HG02678 (cell line): ENCODE measurements around the gene ALDH1L1.

Experiments
- ATAC-seq: cut with Tn5 transposase; IDR thresholded peaks from one replicate; pipeline ENCODE4 v1.9.1; 2021; ENCODE audit warnings: mild to moderate bottlenecking, moderate library complexity; ENCODE audit not compliant: unreplicated experiment

The ALDH1L1 gene

DNA sequence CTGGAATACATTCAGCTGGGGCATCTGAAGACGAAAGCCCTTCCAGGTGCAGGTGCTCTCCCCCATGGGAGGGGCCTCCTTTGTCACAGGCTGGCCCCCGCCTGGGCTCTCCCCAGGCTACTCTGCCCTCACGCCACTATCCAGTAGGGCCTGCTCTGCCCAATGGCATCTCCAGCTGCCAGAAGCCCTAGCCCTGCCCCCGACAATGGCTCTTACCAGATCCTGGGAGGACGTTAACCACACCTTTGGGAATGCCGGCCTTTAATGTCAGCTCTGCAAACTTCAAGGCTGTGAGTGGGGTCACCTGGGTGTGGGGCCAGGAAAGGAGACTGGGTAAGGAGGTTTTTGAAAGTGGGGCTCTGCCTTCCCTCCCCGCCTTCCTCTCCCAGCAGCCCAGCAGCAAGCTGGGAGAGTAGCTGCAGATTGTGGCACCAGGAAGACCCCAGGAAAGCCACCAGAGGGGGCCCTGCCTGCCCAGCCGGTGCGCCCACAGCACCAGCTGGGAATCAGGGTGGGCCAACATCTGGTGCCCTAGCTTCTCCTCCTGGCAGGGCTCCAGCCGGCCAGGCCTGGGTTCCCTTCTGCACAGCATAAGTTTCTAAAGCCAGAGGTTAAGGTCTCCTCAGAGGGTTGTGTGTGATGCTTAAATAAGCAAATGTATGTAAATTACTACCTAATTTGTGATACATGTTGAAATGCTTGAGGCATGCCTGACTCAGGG, 56.1 kb downstream of the ALDH1L1 start:
- ATAC-seq = no peak

GRCh38 chr3:126121632-126122031, 58.8 kb downstream of the ALDH1L1 start:
- no peak for ATAC-seq

- ATAC-seq = no peak
Measured at GRCh38 chr3:126121074-126121473, 59.3 kb downstream of the ALDH1L1 start.

DNA sequence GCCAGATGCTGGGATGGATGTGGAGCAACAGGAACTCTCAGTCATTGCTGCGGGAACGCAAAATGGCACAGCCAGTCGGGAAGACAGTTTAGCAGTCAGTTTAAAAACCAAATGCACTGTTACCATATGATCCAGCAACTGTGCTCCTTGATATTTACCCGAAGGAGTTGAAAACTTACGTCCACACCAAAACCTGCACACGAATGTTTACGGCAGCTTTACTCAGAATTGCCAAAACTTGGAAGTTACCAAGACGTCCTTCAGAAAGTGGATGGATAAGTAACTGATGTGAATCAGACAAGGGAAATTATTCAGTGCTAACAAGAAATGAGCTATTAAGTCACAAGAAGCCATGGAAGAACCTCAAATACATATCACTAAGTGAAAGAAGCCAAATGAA, 60.4 kb downstream of the ALDH1L1 start:
- ATAC-seq = no peak

DNA sequence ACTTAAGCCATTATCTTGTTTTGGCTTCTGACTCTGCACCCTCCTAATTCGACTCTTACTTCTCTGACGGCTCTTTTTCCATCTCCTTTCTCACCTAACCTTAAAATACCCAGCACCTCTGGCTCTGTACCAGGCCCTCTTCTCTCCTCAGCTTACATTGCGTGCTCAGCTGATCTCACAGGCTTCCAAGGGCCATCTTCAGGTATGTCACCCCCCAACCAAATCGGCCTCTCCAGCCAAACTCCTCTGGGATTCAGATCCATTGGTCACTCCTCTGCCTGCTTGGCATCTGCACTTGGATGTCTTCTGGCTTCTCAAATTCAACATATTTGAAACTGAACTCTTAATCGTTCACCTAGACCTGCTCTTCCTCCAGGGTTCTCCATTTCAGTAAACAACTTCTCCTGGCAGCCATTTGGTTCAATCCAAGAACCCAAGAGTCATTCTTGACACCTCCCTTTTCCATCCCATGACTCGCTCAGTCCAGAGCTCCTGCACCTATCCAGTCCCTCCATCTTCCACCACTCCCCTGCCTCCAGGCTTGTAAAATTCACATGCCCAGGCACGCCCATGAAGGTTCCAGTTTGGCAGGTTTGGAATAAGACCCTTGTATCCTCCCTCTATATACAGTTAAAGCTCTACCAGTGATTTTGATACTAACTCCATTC, 61.2 kb downstream of the ALDH1L1 start:
- ATAC-seq = no peak

- no peak for ATAC-seq
Measured at GRCh38 chr3:126118591-126118990, 61.8 kb downstream of the ALDH1L1 start.

GRCh38 chr3:126117786-126118185, 62.6 kb downstream of the ALDH1L1 start:
- ATAC-seq = no peak

- no peak for ATAC-seq
Measured at GRCh38 chr3:126117212-126117611, 63.2 kb downstream of the ALDH1L1 start.

DNA sequence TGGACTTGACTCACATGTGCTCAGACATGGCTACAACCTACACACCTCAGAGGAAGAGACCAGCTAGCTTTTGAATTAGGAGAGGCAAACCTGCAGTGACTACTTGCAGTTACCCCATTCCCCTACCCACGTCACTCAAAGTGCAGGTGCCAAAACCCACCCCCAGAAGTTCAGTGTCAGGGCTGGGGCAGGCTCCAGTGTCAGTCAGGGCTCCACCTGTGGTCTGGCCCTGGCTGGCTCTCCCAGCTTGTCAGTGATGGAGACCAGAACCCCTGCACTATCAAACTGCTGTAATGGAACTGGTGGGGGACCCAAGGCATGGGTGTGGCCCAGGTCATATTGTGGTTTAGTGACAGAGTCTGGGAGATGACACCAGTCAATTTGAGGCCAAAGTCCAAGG, 63.9 kb downstream of the ALDH1L1 start:
- no peak for ATAC-seq

GRCh38 chr3:126114443-126115386, 65.7 kb downstream of the ALDH1L1 start:
- ATAC-seq = no peak

DNA sequence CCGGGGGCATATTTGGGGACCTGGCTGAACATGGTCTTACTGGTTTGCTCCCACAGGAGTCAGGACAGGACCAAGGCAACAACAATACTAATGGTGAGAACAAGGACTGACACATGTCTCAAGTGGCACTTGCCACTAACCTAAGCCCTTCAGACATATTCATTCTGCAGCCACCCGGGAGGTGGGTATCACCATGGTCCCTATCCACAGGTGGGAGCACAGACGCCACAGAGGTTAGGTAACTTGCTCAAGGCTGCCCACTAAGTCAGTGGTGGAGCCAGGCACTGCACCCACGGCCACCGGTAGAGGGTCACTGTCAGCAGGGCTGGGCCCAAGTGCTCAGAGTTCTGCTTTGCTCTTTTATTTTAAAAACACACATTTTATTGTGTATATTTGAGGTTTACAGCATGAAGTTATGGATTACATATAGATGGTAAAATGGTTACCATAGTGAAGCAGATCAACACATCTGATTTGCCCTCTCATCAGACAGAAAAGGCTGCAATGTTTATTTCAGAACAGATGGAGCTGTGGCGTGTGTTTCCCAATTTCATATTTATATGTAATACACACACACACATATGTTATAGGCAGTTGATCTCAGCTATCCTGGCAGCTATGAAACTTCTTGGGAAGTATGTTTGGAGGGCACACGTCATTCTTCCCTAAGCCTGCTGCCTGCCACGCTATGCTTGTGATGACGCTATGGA, 66.5 kb downstream of the ALDH1L1 start:
- no peak for ATAC-seq

- ATAC-seq = no peak
Measured at GRCh38 chr3:126113238-126113555, 67.2 kb downstream of the ALDH1L1 start.

DNA sequence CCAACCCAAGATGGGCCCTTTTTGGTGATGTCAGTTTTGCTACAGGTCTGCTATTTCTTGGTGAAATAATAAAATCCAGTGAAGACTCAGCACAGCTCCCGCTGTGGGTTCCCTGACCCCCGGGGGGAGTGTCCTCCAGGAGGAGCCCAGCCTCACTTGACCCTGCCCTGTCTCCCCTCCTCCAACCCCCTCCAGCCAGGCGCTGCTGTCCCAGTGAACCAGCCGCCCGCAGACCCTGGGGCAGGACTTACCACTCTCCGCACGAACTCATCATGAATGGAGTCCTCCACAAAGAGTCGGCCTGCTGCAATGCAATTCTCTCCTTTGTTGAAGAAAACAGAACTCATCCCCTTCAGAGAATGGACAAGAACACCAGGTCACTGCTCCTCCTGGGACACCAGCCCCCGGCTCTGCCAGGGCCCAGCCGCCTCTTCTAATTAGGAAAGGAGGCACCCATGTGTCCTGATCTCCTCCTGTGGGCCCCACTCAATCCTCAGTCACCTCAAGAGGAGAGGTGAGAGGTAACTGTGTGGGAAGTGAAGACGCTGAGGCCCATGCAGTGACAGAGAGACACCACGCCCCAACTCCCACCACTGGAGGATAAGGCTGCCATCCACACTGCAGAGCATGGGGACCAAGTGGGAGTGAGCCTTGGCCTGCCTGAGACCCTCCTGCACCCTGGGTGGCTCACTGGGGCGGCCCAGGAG, 67.7 kb downstream of the ALDH1L1 start:
- ATAC-seq = no peak

DNA sequence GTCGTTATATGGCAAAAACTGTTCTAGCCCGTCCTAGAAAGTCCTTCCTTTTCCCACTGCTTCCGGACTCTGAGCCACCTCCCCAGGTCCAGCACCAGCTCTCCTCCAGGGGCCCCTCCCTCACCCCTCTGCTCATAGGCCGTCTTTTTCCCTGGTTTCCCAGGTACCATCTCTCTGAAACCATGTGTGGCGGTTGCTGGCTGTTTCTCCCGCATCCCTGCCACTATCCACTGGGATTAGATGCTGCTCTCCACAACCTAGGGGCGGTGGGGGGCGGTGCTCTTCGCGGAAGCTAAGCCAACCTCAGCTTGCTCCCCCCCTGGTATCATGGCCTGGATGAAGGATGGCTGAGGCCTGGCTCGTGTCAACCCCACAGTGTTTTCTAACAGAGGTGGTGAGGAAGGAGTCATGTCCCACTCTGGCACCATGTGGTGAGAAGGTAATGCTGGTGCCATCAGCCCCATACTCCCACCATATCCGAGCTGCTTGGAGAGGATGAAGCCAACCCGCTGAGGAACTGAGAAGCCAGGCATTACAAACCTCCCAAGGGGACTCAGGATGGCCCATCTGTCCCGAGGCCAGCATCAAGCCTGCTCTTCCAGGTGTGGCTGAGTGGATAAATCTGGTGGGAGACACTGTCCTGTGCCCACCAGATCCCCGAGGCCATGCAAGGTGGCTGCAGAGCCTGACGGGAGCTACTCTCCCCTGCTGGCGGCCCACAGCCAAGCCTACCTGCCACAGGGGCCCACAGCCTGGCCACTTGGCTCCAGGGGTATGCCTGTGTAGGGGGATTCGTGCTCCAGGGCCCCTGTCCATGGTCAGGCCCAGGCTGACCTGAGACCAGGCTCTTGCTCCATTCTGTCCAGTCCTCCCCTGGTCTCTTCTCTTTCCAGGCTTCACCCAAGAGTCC, 68.6 kb downstream of the ALDH1L1 start:
- ATAC-seq = no peak

DNA sequence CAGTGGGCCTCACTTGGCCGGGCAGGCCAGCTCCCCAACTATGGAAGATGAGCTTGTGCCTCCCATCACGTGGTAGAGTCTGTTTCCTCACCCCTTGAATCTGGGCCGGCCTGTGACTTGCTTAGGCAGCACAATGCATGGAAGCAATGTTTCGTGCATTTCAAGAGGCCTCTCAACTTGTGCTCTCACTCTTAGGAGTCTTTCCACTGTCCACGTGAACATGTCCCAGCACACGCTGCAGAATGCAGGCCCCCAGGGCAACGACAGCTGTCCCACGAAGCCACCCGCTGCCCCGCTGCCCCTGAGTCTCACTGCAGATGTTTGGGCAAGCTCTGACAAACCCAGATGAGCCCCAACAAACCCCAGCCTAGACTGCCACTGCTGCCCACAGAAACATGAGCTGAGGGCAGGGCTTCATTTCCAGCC, 69.2 kb downstream of the ALDH1L1 start:
- ATAC-seq = no peak

DNA sequence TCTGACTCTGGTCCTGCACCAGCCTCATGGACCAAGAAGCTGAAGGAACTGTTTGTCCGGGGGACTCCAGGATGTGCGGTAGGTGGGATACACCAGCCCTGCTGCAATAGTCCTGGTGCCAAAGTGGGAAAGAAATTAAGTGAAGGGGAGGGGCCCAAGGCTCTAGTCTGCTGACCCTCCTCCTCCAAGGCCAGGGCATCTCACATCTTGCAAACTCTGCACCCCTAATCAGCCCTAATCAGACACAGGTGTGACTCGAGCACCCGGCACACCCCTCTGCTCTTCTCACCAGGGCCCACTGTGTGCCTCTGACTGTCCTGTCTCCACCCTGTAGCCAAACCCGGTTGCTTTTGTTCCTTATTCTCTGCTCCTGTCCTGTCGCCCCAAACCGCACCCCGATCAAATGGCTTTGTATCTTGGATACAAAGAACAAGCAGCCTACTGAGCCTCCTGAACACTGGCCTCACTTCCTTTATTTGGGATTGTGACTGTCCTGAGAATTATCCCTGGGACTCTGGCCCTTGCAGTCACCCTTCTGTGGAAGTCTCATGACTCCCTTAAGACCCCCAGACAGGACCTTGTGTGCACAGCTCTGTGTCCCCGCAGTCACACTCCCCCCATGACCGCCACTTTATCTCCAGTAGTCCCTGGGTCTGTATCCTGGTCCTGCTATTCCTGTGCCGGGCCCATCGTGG, 69.8 kb downstream of the ALDH1L1 start:
- no peak for ATAC-seq

DNA sequence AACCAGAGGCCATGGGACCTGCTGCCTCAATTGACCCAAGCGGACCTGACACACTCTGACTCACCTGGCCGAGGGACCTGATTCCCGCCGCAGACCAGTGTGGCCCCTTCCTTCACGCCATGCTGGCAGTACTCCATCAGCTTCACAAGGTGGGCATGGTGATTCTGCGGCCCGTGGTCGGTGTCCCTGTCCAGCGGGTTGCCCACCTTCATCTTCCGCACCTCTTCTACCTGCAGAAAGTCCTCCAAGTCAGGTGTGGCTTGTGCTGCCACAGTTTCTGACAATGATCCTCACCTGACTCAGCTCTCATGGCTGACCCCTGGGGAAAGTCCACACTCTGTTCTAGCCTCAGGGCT, 70.5 kb downstream of the ALDH1L1 start:
- ATAC-seq = no peak

GRCh38 chr3:126109146-126109879, 71.1 kb downstream of the ALDH1L1 start:
- no peak for ATAC-seq
